Common myeloid progenitor, CD34-positive (primary cell): ENCODE results near the gene DOCK6.

ENCODE experiments used
- CTCF ChIA-PET: fragments of 350-600 bp; sonication (Branson Sonifier 250); formaldehyde crosslinking; loops from one replicate; lab custom pipeline; 2021; ENCODE audit warnings: antibody characterized with exemption; lab: Charles Lee
- POLR2A ChIA-PET: fragments of 350-600 bp; sonication (Branson Sonifier 250); formaldehyde crosslinking; loops from one replicate; lab custom pipeline; 2021; ENCODE audit warnings: antibody characterized with exemption; lab: Charles Lee
- DNase-seq, 3 donors: peaks; one replicate each; pipeline versions ENCODE4 v3.0.0 to v3.0.0-alpha.2; 2013
- H3K27ac ChIP-seq, 2 experiments: 1 replicate in 1 of 2; 2 replicates in 1 of 2; pipeline ENCODE4 v1.7.0; 2013; ENCODE audit warnings: inconsistent platforms in 2 of 2, low read length in 2 of 2, mild to moderate bottlenecking in 2 of 2, low read depth in 1 of 2, moderate library complexity in 1 of 2; ENCODE audit not compliant: severe bottlenecking in 2 of 2, insufficient read depth in 1 of 2, poor library complexity in 1 of 2
- H3K27me3 ChIP-seq, 5 experiments: replicated peaks in 2 of 5; 1 replicate in 3 of 5; 2 replicates in 2 of 5; pipeline versions ENCODE4 v1.6.1 to v1.7.0; 2013; ENCODE audit warnings: low read length in 4 of 5, mild to moderate bottlenecking in 2 of 5, moderate library complexity in 2 of 5, inconsistent platforms in 1 of 5; ENCODE audit not compliant: insufficient read depth in 5 of 5, control insufficient read depth in 4 of 5
- H3K36me3 ChIP-seq, 4 experiments: 1 replicate in 2 of 4; 2 replicates in 2 of 4; pipeline versions ENCODE4 v1.6.1 to v1.7.0; 2013; ENCODE audit warnings: low read length in 3 of 4, control low read depth in 1 of 4, mild to moderate bottlenecking in 1 of 4; ENCODE audit not compliant: control insufficient read depth in 4 of 4, insufficient read depth in 4 of 4
- H3K4me1 ChIP-seq, 4 experiments: 1 replicate in 3 of 4; 2 replicates in 1 of 4; pipeline versions ENCODE4 v1.6.1 to v1.7.1; 2013; ENCODE audit warnings: low read length in 3 of 4, mild to moderate bottlenecking in 3 of 4, control low read depth in 1 of 4, inconsistent platforms in 1 of 4, moderate library complexity in 1 of 4; ENCODE audit not compliant: control insufficient read depth in 4 of 4, insufficient read depth in 4 of 4; ENCODE audit errors: control extremely low read depth in 1 of 4
- H3K4me3 ChIP-seq, 7 experiments: 1 replicate in 4 of 7; 2 replicates in 3 of 7; pipeline versions ENCODE4 v1.5.1 to v1.7.0; 2013; ENCODE audit warnings: mild to moderate bottlenecking in 7 of 7, low read length in 6 of 7, moderate library complexity in 6 of 7, inconsistent platforms in 2 of 7, low read depth in 2 of 7, control low read depth in 1 of 7; ENCODE audit not compliant: insufficient read depth in 4 of 7, control insufficient read depth in 1 of 7; ENCODE audit errors: extremely low read depth in 1 of 7
- H3K9me3 ChIP-seq, 5 experiments: 1 replicate in 4 of 5; 2 replicates in 1 of 5; pipeline versions ENCODE4 v1.6.1 to v1.7.1; 2013; ENCODE audit warnings: low read length in 4 of 5, mild to moderate bottlenecking in 2 of 5, inconsistent platforms in 1 of 5, low read depth in 1 of 5, moderate library complexity in 1 of 5; ENCODE audit not compliant: control insufficient read depth in 4 of 5, insufficient read depth in 2 of 5; ENCODE audit errors: control extremely low read depth in 1 of 5
- WGBS: methylation state at CpG from one replicate; pipeline ENCODE4 v1.1.5; 2013; ENCODE audit not compliant: insufficient coverage; 5-methylcytosine and 5-hydroxymethylcytosine counted together

Gene DOCK6

GRCh38 chr19:11221082-11221598 lies 41.2 kb downstream of the DOCK6 start:
- ChIA-PET CTCF (no interaction called here), POLR2A (no interaction called here)
- Histone ChIP-seq H3K36me3 (peaks cover 0 to 6% (median 0%) of the 10 kb centered on the region in 4 experiments), H3K4me1 (no peaks in the 10 kb centered on the region), H3K27me3 (peaks cover 0 to 3% (median 0%) of the 10 kb centered on the region in 5 experiments), H3K27ac (no peak overlapping the region), H3K9me3 (peaks cover 0 to 20% (median 3%) of the 10 kb centered on the region in 5 experiments), H3K4me3 (no peak overlapping the region)
- DNase-seq, result no peak
- WGBS, result 100% methylated on average over 3 of the region's 3 CpGs

GRCh38 chr19:11214387-11214786 lies 47.9 kb downstream of the DOCK6 start:
- 93% methylated on average over 5 of the region's 6 CpGs for WGBS
- no peaks in the 10 kb centered on the region for H3K36me3 ChIP-seq
- no peak overlapping the region for H3K27ac ChIP-seq

GRCh38 chr19:11210656-11210928 lies 51.7 kb downstream of the DOCK6 start:
- H3K9me3 ChIP-seq, result no peaks in the 10 kb centered on the region
- no peaks in the 10 kb centered on the region for H3K27me3 ChIP-seq
- no peak for DNase-seq
- peaks cover 0 to 5% (median 2%) of the 10 kb centered on the region in 4 experiments for H3K4me1 ChIP-seq
- ChIA-PET POLR2A (no interaction called here), CTCF (no interaction called here)
- no peaks in the 10 kb centered on the region for H3K36me3 ChIP-seq
- no peak overlapping the region for H3K4me3 ChIP-seq
- no peak overlapping the region for H3K27ac ChIP-seq
- 100% methylated on average over 1 of the region's 1 CpG for WGBS

More at GRCh38 chr19:11214387-11214786, 47.9 kb downstream of the DOCK6 start:
- ChIA-PET CTCF (interaction anchor here (1.1 kb wide), 1 partner anchor 28 kb away, joined by 5 read pairs; no protein-coding TSS in a partner anchor), POLR2A (no interaction called here)
- Histone ChIP-seq H3K4me1 (no peaks in the 10 kb centered on the region), H3K9me3 (no peaks in the 10 kb centered on the region), H3K4me3 (no peak overlapping the region), H3K27me3 (no peaks in the 10 kb centered on the region)
- DNase-seq, result no peak

GRCh38 chr19:11209839-11210655 lies 52.3 kb downstream of the DOCK6 start:
- ChIA-PET CTCF (no interaction called here), POLR2A (no interaction called here)
- H3K36me3 ChIP-seq, result no peaks in the 10 kb centered on the region
- 90% methylated on average over 2 of the region's 2 CpGs for WGBS
- H3K4me3 ChIP-seq, result no peak overlapping the region
- H3K4me1 ChIP-seq, result peaks cover 0 to 10% (median 4%) of the 10 kb centered on the region in 4 experiments
- DNase-seq, result peak in 2 of 3 donors; percentile 26 to 38
- no peak overlapping the region for H3K27ac ChIP-seq
- H3K9me3 ChIP-seq, result no peaks in the 10 kb centered on the region
- H3K27me3 ChIP-seq, result no peaks in the 10 kb centered on the region

GRCh38 chr19:11208561-11209471 lies 53.5 kb downstream of the DOCK6 start:
- POLR2A ChIA-PET, result no interaction called here
- H3K27me3 ChIP-seq, result no peaks in the 10 kb centered on the region
- WGBS, result 90% methylated on average over 29 of the region's 38 CpGs
- peak in 2 of 3 donors; percentile 29 to 51 for DNase-seq
- no peak overlapping the region for H3K4me3 ChIP-seq
- CTCF ChIA-PET, result interaction anchor here (1.9 kb wide), 1 partner anchor 15 kb away, joined by 6 read pairs; no protein-coding TSS in a partner anchor
- H3K27ac ChIP-seq, result no peak overlapping the region
- peaks cover 4 to 22% (median 16%) of the 10 kb centered on the region in 4 experiments for H3K4me1 ChIP-seq
- no peaks in the 10 kb centered on the region for H3K36me3 ChIP-seq
- H3K9me3 ChIP-seq, result no peaks in the 10 kb centered on the region

- Histone ChIP-seq H3K4me1 (peaks cover 4 to 32% (median 23%) of the 10 kb centered on the region in 4 experiments), H3K27ac (no peak overlapping the region), H3K9me3 (no peaks in the 10 kb centered on the region), H3K4me3 (no peak overlapping the region), H3K27me3 (no peaks in the 10 kb centered on the region), H3K36me3 (no peaks in the 10 kb centered on the region)
- 80% methylated on average over 5 of the region's 9 CpGs for WGBS
- POLR2A ChIA-PET, result interaction anchor here (0.6 kb wide), 1 partner anchor 48 kb away, joined by 4 read pairs; no protein-coding TSS in a partner anchor
- CTCF ChIA-PET, result interaction anchor here (0.6 kb wide), 3 partner anchors 15 to 80 kb away, joined by 3 read pairs; no protein-coding TSS in a partner anchor
- DNase-seq, result peak in 2 of 3 donors; percentile 35 to 55
Observed at GRCh38 chr19:11205939-11206570, 56.3 kb downstream of the DOCK6 start.
